ENCODE results near the gene IL12RB2.

IL12RB2 gene, protein sequence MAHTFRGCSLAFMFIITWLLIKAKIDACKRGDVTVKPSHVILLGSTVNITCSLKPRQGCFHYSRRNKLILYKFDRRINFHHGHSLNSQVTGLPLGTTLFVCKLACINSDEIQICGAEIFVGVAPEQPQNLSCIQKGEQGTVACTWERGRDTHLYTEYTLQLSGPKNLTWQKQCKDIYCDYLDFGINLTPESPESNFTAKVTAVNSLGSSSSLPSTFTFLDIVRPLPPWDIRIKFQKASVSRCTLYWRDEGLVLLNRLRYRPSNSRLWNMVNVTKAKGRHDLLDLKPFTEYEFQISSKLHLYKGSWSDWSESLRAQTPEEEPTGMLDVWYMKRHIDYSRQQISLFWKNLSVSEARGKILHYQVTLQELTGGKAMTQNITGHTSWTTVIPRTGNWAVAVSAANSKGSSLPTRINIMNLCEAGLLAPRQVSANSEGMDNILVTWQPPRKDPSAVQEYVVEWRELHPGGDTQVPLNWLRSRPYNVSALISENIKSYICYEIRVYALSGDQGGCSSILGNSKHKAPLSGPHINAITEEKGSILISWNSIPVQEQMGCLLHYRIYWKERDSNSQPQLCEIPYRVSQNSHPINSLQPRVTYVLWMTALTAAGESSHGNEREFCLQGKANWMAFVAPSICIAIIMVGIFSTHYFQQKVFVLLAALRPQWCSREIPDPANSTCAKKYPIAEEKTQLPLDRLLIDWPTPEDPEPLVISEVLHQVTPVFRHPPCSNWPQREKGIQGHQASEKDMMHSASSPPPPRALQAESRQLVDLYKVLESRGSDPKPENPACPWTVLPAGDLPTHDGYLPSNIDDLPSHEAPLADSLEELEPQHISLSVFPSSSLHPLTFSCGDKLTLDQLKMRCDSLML

DNA sequence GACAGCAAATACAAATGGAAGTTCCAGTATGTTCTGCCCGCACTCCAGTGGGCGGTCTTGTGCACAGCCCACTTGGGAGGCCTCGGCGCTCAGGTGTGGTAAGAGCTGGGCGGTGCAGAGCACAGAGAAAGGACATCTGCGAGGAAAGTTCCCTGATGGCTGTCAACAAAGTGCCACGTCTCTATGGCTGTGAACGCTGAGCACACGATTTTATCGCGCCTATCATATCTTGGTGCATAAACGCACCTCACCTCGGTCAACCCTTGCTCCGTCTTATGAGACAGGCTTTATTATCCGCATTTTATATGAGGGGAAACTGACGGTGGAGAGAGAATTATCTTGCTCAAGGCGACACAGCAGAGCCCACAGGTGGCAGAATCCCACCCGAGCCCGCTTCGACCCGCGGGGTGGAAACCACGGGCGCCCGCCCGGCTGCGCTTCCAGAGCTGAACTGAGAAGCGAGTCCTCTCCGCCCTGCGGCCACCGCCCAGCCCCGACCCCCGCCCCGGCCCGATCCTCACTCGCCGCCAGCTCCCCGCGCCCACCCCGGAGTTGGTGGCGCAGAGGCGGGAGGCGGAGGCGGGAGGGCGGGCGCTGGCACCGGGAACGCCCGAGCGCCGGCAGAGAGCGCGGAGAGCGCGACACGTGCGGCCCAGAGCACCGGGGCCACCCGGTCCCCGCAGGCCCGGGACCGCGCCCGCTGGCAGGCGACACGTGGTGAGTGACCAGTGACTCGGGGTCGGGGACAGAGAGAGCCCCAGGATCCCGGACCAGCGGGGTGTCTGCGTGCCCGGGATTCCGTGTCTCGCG, at the start of gene IL12RB2:
TSS of gene IL12RB2 (plus strand) at position 623 of the 810 bp plus-strand sequence. CDS start 12,496 bp downstream, outside the sequence.
- DNase-seq (ENCODE audit: low read depth): no peak

DNA sequence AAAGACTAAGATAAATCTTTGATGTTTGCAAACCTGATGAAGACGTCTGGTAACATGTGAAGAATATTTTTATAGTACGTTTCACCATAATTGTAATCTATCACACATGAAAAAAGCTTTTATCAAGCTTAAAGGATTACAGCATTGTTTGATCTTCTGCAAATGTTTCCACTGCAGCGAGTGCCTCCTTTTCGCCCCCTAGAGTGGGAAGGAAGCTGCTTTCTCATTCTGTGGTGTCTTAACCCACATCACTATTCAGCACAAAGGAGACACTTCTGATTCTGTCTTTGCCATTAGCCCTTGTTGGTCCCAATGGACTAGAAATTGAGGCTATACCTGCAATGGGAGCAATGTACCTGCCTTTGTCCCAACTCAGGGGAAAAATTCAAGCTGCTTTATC, 46.0 kb upstream of the IL12RB2 start:
- no peak for DNase-seq (ENCODE audit: low read depth)

DNA sequence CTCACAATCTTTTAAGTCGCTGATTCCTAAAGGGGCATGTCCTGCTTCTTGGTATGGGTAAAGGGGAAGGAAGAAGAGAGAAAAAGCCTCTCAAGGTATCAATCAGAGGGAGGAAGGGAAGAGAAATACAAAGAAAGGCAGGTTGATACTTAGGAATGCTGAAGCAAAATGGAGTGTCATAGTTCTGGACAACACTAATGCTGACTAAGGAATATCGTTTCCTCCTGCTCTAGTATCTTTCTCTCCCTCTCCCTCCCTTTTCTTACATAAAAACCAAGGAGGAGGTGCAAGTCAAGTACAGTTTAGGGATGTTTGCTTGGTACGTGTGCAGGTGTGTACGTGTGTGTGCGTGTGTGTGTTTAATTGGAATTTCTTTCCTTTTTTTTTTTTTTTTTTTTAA, 44.9 kb upstream of the IL12RB2 start:
- no peak for DNase-seq (ENCODE audit: low read depth)

DNA sequence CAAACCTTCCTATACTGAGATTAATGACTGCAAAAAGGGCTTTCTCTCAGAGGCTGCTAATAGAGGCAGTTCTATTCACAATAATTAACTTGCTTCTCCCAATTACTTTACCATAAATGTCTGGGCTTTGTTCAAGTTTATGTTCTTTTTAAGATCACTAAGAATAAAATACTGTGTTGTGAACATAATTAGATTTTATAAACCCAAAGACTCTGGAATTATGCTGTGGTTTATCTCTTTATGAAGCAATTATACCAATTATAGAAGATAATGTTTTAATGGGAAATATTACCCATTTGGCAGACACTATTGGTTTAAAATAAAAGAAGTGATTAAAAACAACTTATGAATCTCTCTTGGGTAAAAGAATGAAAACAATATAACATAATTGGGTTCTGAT, 43.5 kb upstream of the IL12RB2 start:
- DNase-seq (ENCODE audit: low read depth): no peak

DNA sequence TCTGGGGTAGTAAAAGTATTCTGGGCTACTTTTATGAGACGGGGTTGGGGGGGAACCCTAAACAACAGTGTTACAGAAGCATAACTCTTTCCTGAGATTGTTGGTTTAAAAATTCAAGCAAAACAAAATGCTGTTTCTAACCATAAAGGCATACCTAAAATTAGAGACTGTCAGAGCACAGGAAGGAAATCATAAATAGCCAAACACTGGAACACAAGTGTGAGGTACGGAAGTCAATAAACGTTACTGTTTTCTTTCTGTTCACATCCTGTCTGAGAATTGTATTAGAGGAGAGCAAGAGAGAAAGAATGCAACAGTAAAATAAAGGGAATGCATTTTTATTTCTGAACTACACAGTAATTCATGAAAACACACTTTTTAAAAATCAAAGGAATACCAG, 42.8 kb upstream of the IL12RB2 start:
- DNase-seq (ENCODE audit: low read depth): no peak

DNA sequence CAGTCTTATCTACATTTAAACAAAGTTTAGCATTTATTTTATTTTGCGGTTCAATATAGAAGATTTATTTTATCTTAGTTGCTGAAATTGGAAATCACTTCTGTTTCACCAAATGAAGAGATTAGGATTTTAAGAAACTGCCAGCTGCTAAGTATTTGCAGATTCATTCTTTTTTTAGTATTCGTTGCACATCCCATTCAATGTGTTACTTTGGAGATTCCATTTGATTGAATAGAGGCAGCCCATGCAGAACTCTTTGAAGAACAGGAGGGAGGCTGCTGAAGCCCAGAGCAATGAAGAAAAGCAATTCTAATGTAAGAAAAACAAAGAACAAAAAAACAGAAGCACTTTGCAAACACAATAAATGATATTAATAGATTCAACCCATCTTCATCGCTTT, 38.6 kb upstream of the IL12RB2 start:
- DNase-seq (ENCODE audit: low read depth): no peak

DNA sequence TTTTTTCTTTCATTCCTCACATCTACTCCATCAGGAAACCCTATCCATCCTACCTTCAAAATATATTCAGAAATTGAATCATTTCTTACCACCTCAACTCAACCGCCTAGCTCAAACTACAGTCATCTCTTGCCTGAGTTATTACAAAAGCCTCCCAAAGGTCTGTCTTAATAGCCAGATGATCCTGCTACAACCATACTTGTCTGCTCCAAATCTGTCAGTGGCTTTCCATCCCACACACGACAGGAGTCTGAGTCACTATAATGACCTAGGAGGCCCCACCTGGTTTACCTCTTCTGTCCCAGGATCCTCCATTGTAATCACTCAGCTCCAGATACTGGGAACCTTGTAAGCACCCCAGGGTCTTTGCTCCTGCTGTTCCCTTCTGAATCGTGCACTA, 37.1 kb upstream of the IL12RB2 start:
- no peak for DNase-seq (ENCODE audit: low read depth)

DNA sequence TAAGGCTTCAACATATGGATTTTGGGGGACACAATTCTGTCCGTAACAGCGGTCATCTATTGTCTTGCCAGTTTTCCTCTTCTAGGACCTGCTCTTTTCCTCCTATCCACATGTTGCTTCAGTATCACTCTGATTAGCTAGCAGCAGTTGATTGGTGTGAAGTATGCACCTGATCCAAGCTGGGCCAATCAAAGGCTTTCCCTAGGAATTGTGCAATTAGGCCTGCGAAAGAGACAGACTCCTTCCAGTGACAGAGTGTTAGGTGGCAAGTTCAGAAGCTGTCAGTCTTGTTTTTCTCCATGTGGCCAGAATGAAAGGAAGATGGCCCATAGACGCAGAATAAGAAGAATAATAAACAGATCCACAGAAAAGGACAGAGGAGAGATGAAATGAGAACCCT, 34.1 kb upstream of the IL12RB2 start:
- DNase-seq (ENCODE audit: low read depth): no peak

DNA sequence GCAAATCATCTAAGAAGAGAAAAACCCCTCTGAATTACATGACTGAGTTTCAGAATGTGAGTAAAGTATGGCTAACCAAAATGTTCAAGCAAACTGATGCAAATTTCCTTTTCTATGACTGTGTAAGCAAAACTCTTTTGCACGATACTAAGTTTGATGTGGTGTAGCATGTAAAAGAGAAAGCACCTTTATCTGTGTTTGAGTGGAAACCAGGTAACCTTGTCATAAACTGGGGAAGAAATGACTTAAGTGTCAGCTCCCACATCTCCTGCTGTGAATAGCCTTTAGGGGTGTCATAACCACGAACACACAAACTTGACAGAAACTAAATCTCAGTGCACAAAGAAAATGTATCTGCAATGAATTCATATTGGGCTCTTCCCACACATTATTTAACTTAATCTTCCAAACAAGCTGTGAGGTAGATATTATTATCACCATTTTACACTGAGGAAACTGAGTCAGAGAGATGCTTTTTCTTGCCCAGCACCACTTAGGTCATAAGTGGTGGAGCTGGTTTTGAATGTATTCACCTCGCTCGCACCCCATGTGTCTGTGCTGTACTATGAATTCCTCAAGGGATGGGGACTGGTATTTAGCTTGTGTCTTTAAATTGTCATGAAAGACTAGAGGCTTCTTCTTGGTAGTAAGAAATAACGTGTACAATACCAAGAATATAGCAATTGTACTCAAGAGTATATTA, 32.9 kb upstream of the IL12RB2 start:
- no peak for DNase-seq (ENCODE audit: low read depth)

DNA sequence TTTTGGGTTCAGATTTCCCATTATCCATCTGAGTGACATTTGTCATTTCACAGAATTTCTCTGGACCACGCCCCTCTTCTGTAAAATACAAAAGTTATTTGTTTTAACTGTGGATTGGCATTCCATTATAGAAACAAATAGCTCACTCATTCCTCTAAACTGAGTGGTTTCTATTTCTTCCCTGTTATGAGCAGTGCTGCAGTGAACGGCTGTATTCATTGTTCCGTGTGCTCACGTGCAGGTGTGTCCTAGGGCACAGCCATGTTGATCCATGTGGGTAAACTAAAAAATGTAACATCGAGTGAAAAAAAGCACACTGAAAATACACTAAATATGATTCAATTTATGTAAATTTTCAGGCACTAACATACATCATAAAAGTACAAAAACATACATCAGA, 27.0 kb upstream of the IL12RB2 start:
- no peak for DNase-seq (ENCODE audit: low read depth)

DNA sequence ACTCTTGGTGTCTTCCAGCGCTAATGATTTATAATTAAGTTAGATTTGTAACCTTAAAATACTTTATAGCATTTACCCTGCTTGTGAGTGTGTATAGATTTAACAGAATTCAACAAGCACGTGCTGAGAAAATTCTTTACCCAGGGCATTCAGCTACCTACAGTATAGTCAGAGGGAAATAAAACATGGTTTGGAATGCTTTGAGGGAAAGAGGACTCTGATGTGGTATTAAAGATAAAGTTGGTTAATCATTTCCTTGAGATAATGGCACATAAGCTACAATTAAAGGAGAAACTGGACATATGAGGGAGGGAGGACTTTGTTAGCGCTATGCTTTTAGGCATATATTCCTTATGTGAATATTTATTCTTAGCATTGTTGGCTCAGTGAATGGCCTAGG, 26.4 kb upstream of the IL12RB2 start:
- DNase-seq (ENCODE audit: low read depth): no peak

DNA sequence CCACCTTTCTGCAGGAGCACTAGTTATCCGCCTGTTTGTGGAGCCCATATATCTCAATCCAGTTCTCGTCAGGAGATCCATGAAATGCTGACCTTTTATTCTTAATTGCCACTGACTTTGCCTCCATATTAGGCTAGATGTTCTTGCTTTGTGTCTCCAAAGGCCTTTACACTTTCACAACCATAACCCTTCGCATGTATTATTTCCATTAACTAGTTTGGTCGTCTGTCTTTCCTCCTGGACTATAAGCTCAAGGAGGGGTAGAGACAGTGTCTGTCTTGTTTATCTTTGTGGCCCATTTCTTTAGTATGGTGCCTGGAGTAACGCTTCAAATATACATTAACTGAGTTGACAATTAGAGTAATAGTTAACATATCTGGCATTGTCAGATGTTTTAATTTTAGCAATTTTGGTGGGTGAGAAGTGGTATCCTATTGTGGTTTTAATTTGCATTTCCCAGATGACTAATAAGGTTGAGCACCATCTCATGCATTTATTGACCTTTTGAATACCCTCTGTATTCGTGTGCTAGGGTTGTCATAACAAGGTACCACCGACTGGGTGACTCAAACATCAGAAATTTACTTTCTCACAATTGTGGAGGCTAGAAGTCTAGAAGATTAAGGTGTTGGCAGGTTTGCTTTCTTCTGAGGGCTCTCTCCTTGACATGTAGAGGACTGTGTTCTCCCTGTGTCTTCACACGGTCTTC, 21.7 kb upstream of the IL12RB2 start:
- DNase-seq (ENCODE audit: low read depth): no peak

DNA sequence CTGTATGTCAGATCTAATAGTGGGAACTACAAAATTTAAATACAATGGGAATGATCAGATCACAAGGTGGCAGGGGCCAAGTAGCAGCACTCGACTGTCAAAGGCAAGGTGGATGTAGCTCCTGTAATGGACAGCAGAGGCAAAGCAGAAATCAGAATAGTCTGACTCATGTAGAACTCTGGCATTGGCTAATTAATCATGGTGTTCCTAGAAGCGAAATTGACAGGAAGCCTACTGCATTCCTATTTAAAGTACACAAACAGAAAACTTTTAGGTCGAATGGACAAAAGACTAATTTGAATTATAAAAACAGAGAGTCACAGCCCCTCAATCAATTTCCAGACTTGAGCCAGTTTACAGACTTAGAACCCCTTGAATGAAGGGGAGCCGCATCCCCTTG, 17.4 kb upstream of the IL12RB2 start:
- DNase-seq (ENCODE audit: low read depth): no peak

DNA sequence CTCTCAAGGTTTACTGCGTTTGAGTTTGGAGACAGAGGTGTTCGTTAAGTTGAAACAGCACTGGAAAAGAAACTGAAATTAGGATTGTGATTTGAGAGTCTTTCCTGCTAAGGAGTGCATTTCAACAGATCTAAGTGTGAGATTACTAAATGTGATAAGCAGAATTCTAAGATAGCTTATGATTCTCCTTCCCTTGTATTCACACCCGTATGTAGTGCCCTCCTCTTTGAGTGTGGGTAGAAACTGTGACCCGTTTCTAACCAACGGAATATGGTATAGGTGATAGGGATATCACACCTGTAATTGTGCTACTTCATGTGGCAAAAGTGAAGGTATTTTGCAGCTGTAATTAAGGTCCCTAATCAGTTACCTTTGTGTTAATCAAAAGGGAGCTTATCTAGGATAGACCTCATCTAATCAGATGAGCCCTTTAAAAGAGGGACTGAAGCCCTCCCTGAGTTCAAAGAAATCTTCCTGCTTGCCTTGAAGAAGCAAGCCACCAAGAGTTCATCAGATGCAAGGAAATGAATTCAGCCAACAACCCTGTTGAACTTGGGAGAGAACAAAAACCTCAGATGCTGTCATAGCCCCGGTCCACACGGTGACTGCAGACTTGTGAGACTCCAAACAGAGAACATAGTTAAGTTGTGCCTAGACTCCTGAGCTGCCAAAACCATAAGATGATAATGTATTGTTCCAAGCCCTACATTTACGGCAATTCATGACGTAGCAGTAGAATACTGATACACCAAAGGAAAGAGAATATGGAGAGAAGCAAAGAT, 12.6 kb upstream of the IL12RB2 start:
- DNase-seq (ENCODE audit: low read depth): no peak

DNA sequence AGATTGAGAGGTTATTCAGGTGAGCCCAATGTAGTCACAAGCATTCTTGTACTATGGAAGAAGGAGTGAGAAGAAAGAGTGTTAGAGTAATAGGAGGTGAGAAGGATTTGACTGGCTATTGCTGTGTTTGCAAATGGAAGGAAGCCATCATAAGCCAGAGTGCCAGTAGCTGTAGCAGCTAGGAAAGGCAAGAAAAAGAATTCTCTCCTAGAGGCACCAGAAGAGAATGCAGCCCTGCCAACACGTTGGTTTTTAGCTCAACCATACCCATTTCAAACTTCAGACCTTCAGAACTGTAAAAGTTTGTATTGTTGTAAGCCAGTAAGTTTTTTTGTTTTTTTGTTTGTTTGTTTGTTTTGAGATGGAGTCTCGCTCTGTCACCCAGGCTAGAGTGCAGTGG, 8.9 kb upstream of the IL12RB2 start:
- no peak for DNase-seq (ENCODE audit: low read depth)

DNA sequence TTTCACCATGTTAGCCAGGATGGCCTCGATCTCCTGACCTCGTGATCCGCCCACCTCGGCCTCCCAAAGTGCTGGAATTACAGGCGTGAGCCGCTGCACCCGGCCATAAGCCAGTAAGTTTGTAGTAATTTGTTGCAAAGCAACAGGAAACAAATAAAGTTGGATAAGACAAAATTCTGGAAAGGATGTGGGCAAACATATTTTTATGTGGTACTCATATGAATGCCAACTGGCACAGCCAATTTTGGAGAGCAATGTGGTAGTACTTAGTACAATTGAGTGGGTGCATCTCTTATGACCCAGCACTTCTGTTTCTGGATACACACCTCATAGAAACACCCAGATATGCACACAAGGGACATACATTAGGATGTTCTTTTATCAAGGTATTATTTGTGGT, 8.4 kb upstream of the IL12RB2 start:
- no peak for DNase-seq (ENCODE audit: low read depth)

DNA sequence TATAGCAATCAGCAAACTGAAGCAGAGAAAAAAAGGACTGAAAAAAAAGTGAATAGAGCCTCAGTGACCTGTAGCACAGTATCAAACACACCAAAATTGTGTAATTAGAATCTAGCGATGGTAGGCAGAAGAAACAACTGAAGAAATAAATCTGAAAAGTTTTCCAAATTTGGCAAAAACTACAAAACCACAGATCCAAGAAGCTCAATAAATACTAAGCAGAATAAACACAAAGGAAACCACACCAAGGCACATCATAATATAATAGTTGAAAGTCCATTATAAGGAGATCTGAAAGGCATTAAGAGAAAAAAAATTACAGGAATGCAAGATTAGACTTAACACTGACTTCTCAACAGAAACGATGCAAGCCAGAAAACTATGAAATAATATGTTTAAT, 7.1 kb upstream of the IL12RB2 start:
- DNase-seq (ENCODE audit: low read depth): no peak

DNA sequence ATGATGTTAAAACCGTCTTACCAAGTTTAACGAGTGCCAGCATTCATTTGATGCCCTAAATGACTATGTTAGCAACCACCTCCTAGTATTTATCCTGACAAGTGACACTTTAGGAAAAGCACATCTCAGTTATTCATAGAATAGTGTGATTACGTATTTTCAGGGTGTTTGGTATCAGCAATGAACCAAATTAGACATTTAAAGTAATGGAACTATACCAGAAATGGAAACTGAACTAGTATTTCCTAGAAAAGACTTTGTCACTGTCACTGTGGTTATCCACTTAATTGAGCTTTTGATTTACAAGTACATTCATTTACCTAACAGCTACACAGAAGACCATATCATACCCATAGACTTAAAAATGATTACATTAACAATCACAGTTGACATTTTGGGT, 3.6 kb upstream of the IL12RB2 start:
- no peak for DNase-seq (ENCODE audit: low read depth)

DNA sequence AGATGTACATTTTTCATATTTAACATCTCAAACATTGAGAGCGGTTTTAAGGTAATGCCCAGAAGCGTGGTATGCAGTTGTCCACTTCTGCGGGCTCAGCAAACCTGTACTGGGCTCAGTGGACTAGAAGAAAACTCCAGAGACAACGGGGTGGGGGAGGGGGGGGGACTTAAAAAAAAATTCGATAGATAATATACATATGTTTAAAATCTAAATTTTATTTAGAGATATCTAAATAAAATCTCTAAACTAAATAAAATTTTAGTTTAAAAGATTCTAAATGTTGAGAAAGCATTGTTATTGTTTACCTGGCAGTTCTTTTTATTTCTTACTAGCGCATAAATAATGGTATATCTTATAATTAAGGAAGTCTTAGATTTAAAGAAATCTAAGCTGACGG, 1.1 kb upstream of the IL12RB2 start:
- no peak for DNase-seq (ENCODE audit: low read depth)

DNA sequence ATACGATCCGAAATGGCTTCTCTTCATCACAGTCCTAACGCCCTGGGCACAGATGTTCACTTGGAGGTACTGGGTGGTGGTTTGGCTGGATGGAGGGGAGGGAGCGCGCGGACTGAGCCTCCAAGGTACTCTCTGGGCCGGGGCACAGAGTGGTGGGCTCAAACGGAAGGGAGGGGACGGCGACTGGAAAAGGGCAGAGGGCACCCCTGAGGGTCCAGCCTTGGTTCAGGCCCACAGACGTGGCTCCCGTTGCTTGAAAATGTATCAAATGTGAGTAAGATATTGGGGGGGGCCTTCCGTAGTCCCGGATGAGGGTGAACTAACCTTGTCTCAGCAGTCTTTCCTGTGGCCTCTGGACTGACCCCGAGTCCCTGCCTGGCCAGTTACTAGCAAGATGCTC, 463 bp downstream of the IL12RB2 start:
- no peak for DNase-seq (ENCODE audit: low read depth)
